Breast epithelium (tissue), 3 donors: ENCODE results near the gene GGPS1.

Source experiments
- CTCF ChIP-seq, 3 donors: fragments of 450-650 bp; IDR thresholded peaks; one replicate each; pipeline ENCODE4 v1.5.1; 2016 to 2017; ENCODE audit warnings: antibody characterized with exemption in 3 of 3, mild to moderate bottlenecking in 3 of 3, moderate library complexity in 3 of 3
- POLR2AphosphoS5 ChIP-seq, 3 donors: sonication (generic); formaldehyde crosslinking; IDR thresholded peaks; one replicate each; pipeline ENCODE4 v1.6.1; 2017; ENCODE audit warnings: antibody characterized with exemption in 3 of 3

DNA sequence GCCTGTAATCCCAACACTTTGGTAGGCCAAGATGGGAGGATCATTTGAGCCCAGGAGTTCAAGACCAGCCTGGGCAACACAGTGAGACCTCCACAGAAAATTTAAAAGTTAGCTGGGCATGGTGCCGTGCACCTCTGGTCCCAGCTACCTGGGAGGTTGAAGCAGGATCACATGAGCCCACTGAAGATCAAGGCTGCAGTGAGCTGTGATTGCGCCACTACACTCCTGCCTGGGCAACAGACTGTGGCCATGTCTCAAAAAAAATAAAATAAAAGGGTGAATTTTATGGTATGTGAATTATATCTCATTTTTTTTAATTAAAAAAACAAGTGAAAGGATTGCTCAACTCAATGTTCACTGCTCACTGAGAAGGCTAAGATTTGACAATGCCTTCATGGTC lies 9.1 kb upstream of the GGPS1 start:
- TF ChIP-seq CTCF (IDR thresholded peaks at IDR 0.05), result no peak
- no peak for TF ChIP-seq POLR2AphosphoS5 (IDR thresholded peaks at IDR 0.05)
